NCI-H2227 (cell line): ENCODE results near the gene LCE2D.
"Not testable (repeated sequence)": the region's sequence is repeated elsewhere in the genome, so short reads cannot be mapped to it uniquely, and the experiment has no call there.

Experiments used
- DNase-seq: peaks from one replicate; lab custom pipeline; 2025; ENCODE audit not compliant: unreplicated experiment; lab: John Stamatoyannopoulos, UW

Gene LCE2D

DNA sequence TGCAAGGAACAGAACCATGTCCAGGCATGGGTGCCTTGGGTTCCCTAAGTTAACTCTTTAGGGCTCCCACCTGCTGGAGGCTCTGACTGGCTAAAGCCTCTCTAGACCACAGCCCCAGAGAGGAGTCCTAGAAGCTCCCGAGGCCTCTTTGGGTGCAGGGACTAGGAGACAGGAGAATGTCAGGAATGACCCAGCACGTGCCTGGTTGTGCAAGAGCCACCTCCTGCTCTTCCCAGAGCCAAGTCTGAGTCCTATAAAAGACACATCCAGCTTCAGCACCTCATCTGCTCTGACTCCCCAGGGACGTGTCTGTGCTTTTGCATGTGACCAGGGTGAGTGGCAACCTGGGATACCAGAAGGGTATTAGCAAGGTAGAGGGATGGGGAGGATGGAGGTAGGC, at the start of gene LCE2D:
TSS of gene LCE2D (plus strand) at position 283 of the 400 bp plus-strand sequence. CDS start 726 bp downstream, outside the sequence.
- no peak for DNase-seq

- no peak for DNase-seq
Observed at GRCh38 chr1:152613511-152613910, 49.7 kb upstream of the LCE2D start, which contains the start of gene LCE3B. Gene LCE3B (plus strand): TSS chr1:152613811. CDS start chr1:152613811, 0 bp downstream.

DNA sequence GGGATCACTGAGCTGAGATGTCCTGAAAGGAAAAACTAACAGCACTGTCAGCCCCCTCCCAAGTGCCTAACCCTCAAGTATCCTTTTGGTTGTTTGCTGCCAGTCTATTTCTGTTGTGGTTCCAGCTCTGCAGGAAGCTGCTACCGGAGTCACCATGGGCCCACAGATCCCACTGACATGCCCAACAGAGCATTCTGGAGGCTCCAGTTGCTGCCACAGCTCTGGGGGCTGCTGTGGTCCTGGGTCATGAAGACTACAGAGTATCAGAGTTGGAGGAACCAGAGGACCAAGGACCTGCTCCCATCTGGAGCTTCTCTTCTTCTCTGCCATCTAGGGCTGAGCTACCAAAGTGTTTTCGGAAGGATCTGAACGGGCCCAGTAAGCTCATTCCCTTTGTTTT, 41.2 kb upstream of the LCE2D start:
- DNase-seq, result no peak

- DNase-seq, result no peak
Observed at GRCh38 chr1:152622803-152623202, 40.4 kb upstream of the LCE2D start, which contains the start of gene LCE3A. Gene LCE3A (minus strand): TSS chr1:152623103. CDS start chr1:152623103, 0 bp downstream.

- DNase-seq, result no peak
Observed at GRCh38 chr1:152623203-152623844, 39.9 kb upstream of the LCE2D start.

DNA sequence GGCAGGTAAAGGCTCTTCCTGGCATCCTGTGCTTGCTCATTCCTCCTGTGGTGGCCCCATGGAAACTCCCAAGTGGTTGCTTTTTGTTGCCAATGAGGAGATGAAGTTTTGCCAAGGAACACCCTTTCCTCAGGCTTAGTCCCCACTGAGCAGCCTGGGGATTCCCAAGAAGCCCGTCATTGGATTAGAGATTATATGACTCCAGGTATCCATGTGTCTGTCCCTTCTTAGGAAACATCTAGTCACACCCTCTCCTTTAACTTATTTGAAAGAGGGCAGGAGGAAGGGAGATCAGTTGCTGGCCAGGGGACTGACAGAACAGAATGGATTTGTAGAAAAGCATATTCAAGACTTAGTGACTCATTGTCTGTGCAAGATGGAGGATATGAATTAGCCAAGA, 36.4 kb upstream of the LCE2D start:
- DNase-seq, result no peak

- DNase-seq, result no peak
Observed at GRCh38 chr1:152630596-152630995, 32.6 kb upstream of the LCE2D start.

GRCh38 chr1:152640351-152640750, 22.8 kb upstream of the LCE2D start:
- DNase-seq, result no peak

GRCh38 chr1:152643945-152644344, 19.2 kb upstream of the LCE2D start:
- no peak for DNase-seq

GRCh38 chr1:152645146-152645545, 18.0 kb upstream of the LCE2D start:
- DNase-seq, result no peak

DNA sequence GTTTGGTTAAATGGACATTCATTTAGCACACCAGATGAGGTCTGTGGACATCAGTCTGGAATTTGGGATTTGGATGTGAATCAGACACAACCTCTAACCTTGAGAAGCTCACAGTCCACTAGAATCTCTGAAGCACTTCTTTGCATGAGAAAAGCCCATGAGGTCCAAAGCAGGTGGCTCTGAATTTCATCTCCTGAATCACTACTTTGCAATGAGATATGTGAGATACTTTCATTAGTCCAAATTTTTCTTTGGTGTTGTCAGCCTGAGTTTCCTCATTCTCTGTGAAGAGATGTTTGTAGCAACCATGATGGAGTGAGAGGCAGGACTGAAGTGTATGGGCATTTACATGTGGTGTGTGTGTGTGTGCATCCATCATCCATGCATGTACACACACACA, 16.5 kb upstream of the LCE2D start:
- DNase-seq, result no peak

- no peak for DNase-seq
Observed at GRCh38 chr1:152654110-152654509, 9.1 kb upstream of the LCE2D start.

DNA sequence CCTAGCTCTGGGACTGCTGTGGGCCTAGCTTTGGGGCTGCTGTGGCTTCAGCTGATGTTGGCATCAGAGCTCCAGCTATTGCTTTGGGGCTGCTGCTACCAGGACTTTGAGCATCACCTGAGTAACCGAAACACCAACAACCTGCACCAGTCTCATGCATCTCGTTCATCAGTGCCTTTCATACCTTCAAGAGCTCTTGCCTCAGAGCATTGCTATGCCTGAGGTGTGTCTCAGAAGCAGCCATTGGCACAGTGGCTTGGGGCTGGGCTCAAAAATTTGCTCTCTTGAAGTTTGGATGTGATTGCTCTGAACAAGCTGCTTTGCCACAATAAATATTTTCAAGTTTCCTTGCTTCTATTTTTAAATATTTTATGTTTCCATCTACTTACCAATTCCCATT, 6.7 kb upstream of the LCE2D start:
- no peak for DNase-seq

- DNase-seq, result no peak
Observed at GRCh38 chr1:152657677-152658076, 5.5 kb upstream of the LCE2D start.

DNA sequence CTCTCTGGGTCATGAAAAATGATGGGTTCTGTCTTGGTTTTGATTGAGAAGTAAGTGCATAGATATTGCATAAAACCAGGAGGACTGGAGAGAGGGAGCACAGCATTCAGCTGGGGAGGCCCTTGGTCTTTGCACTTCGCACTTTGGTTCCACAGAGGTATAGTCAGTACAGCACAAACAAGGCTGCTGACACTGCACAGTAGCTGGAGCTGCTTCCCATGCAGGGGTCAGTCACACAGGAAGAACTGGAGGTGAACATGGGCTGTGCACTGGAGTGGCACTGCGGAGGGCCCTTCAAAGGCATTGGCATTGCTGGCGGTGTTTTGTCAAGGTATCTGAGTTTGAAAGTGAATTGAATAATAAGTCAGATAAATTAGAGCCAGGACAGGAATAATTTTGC, 4.5 kb upstream of the LCE2D start:
- DNase-seq, result no peak

DNA sequence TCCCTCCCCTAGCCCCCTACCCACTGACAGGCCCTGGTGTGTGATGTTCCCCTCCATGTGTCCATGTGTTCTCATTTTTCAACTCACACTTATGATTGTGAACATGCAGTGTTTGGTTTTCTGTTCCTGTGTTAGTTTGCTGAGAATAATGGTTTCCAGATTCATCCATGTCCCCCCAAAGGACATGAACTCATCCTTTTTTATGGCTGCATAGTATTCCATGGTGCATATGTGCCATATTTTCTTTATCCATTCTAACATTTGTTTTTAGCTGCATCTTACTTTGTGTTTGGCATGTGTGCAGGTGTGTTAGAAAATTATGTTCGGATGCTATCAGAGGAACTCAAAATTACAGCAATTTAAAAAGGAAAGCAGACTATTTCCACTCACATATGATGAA, 3.0 kb downstream of the LCE2D start:
- DNase-seq, result not testable (repeated sequence)

GRCh38 chr1:152667648-152668047, 4.5 kb downstream of the LCE2D start:
- DNase-seq, result no peak

GRCh38 chr1:152673016-152673415, 9.8 kb downstream of the LCE2D start:
- DNase-seq, result no peak

DNA sequence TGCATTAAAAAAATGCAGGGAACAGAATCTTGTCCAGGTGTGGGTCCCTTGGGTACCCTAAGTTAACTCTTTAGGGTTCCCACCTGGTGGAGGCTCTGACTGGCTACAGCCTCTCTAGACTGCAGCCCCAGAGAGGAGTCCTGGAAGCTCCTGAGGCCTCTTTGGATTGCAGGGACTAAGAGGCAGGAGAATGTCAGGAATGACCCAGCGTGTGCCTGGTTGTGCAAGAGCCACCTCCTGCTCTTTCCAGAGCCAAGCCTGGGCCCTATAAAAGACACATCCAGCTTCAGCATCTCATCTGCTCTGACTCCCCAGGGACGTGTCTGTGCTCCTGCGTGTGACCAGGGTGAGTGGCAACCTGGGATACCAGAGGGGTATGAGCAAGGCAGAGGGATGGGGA, 11.8 kb downstream of the LCE2D start, which contains the start of gene LCE2C:
TSS of gene LCE2C (plus strand) at position 297 of the 400 bp plus-strand sequence. CDS start 737 bp downstream, outside the sequence.
- DNase-seq, result not testable (repeated sequence)

GRCh38 chr1:152679459-152679858, 16.3 kb downstream of the LCE2D start:
- no peak for DNase-seq

DNA sequence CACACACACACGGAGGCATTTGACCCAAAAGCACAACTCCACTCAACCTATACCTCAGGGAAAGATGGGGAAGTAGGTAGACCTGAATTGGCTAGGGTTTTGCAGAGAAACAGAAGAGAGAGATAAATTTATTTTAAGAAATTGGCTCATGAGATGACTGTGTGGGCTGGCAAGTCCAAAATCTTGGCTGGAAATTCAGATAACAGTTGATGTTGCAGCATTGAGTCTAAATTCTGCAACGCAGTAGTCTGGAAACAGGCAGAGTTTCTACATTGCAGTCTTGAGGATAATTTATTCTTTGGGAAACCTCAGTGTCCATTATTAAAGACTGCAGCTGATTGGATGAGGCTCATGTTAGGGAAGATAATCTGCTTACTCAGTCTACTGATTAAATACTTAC, 18.4 kb downstream of the LCE2D start:
- no peak for DNase-seq

DNA sequence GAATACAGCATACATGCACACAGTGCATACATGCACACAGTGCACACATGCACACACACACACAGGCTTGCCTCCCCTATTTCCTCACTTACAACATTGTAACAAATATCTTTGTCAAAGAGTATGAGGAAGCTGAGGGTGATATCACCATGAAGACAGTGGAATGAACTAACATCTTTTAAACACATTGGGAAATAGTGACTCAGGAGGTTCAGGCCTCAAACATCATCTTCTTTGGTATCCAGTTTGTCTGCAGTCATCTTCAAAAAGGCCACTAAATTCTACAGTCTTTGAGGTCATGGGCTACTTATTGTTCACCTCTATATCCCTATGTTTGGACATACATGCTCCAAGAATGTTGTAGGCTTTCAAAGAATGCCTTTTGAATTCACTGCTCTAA, 20.7 kb downstream of the LCE2D start:
- no peak for DNase-seq

- DNase-seq, result not testable (repeated sequence)
Observed at GRCh38 chr1:152685823-152686222, 22.6 kb downstream of the LCE2D start, which contains the start of gene LCE2B. Gene LCE2B (plus strand): TSS chr1:152686123. CDS start chr1:152686844, 721 bp downstream.
